Measurements from ENCODE around the gene CEP63.

The CEP63 gene

DNA sequence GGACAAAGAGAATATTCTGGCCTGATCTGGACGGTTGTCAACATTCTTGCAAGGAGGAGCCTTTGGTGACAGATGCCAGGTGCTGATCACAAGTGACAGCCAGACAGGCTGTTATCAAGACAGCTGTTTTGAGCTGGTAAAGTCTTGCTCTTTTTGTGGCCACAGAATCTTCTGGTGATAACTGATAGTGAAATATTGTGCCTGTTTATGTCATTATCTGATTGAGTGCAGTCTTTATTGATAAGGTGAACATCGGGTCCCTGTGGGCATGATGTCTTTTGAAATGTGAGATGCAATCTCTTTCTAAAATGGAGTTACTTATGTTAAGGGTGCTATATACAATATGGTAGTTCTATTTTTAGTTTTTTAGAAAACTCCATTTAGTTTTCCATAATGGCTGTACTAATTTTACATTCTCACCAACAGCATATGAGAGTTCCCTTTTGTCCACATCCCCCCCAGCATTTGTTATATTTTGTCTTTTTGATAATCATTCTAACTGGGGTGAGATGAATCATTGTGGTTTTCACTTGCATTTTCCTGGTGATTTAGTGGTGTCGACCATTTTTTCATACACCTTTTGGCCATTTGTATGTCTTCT is 10.7 kb downstream of the CEP63 start:
- TF ChIP-seq, protein P1, sequence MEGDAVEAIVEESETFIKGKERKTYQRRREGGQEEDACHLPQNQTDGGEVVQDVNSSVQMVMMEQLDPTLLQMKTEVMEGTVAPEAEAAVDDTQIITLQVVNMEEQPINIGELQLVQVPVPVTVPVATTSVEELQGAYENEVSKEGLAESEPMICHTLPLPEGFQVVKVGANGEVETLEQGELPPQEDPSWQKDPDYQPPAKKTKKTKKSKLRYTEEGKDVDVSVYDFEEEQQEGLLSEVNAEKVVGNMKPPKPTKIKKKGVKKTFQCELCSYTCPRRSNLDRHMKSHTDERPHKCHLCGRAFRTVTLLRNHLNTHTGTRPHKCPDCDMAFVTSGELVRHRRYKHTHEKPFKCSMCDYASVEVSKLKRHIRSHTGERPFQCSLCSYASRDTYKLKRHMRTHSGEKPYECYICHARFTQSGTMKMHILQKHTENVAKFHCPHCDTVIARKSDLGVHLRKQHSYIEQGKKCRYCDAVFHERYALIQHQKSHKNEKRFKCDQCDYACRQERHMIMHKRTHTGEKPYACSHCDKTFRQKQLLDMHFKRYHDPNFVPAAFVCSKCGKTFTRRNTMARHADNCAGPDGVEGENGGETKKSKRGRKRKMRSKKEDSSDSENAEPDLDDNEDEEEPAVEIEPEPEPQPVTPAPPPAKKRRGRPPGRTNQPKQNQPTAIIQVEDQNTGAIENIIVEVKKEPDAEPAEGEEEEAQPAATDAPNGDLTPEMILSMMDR (IDR thresholded peaks at IDR 0.05; ENCODE audit: low read length, missing control alignments), result no peak
- no peak overlapping the region for H3K4me3 ChIP-seq (replicated peaks; ENCODE audit: low read depth, low read length)
- DNase-seq (ENCODE audit: low read depth), result no peak

DNA sequence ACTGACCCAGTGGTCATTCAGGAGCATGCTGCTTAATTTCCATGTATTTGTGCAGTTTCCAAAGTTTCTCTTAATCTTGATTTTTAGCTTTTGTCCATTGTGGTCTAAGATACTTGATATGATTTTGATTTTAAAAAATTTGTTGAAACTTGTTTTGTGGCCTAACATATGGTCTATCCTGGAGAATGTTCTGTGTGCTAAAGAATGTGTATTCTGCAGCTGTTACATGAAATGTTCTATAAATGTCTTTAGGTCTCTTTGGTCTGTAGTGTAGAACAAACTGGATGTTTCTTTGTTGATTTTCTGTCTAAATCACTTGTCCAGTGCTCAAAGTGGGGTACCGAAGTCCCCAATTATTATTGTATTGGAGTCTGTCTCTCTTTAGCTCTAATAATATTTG is 17.4 kb downstream of the CEP63 start:
- TF ChIP-seq, protein P1 (IDR thresholded peaks at IDR 0.05; ENCODE audit: low read length, missing control alignments), result no peak
- DNase-seq (ENCODE audit: low read depth), result no peak
- H3K4me3 ChIP-seq (replicated peaks; ENCODE audit: low read depth, low read length), result no peak overlapping the region

DNA sequence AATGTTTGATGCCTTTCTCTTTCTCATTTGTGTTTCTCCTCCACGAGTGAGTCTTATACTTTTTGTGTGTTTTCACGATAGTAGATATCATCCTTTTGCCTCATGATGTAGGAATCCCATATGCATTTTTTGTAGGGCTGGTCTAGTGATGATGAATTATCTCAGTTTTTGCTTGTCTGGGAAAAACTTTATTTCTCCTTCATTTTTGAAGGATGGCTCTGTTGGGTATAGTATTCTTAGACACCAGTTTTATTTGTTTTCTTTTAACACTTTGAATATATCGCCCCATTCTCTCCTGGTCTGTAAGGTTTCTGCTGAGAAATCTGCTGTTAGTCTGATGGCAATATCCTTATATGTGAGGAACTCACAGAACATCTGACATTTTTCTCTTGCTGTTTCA is 18.3 kb downstream of the CEP63 start:
- no peak for DNase-seq (ENCODE audit: low read depth)
- TF ChIP-seq, protein P1 (IDR thresholded peaks at IDR 0.05; ENCODE audit: low read length, missing control alignments), result no peak
- H3K4me3 ChIP-seq (replicated peaks; ENCODE audit: low read depth, low read length), result no peak overlapping the region

DNA sequence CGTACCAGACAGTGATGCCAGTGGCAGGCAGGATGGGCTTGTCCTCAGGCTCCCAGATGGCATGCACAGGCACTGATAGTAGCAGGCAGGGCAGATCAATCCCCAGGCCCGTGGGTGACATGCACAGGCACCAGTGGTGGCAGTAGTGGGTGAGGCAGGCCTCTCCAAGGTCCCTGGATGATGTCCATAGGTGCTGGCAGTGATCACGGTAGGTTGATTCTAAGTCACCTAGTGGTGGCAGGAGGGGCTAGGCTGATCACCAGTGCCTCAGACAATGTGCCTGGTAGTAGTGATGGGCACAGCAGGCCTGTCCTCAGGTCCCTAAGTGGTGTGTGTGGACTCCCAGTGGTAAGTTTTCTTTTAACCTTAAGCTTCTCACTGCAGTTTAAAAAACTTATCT is 19.6 kb downstream of the CEP63 start:
- TF ChIP-seq, protein P1 (IDR thresholded peaks at IDR 0.05; ENCODE audit: low read length, missing control alignments), result no peak
- DNase-seq (ENCODE audit: low read depth), result no peak

DNA sequence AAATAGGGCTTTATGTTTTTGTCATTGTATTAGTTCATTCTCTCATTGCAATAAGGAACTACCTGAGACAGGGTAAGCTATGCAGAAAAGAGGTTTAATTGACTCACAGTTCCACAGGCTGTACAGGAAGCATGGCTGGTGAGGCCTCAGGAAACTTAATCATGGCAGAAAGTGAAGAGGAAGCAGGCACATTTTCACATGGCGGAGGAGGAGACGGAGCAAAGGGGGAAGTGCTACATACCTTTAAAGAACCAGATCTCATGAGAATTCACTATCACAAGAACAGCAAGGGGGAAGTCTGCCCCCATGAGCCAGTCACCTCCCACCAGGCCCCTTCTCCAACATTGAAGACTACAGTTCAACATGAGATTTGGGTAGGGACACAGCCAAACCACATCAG is 25.6 kb downstream of the CEP63 start:
- no peak for DNase-seq (ENCODE audit: low read depth)
- TF ChIP-seq, protein P1 (IDR thresholded peaks at IDR 0.05; ENCODE audit: low read length, missing control alignments), result no peak
- no peak overlapping the region for H3K4me3 ChIP-seq (replicated peaks; ENCODE audit: low read depth, low read length)

More for the DNA sequence above, 19.6 kb downstream of the CEP63 start:
- no peak overlapping the region for H3K4me3 ChIP-seq (replicated peaks; ENCODE audit: low read depth, low read length)

DNA sequence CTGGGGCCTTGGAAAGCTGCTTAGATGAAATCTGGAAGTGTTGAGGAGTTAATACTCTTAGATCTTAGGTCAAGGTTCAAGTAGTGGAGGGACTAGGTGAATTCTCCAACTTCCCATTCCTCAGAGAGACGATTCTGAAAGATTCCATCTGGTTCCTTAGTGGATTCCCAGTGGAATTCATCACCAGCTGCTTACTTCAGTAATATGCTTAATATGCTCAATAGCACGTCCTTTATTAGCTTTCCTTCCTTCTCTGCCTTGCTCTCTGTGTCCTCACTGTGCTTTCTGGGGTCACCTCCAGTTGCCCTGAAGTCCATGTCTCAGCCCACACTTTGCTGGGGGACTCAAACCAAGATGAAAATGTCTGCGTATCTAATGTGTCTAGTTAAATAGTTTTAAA is 31.0 kb downstream of the CEP63 start:
- peak; percentile 23 for DNase-seq (ENCODE audit: low read depth)
- H3K4me3 ChIP-seq (replicated peaks; ENCODE audit: low read depth, low read length), result no peak overlapping the region
- TF ChIP-seq, protein P1 (IDR thresholded peaks at IDR 0.05; ENCODE audit: low read length, missing control alignments), result no peak

DNA sequence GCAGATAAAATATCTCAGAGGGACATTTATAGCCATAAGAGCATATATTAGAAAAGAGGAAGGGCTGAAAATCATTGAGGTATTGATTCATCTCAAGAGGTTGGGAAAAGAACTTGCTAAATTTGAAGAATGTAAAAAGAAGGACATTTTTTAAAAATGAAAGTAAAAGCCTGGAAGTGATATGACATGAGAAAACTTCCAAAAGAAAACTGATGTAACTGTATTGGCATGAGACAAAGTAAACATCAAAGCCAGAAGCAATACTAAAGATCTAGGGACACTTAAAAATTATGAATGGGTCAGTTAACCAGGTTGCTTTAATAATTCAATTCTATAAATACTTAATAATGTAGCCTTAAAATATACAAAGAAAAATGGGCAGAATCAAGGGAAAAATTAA is 31.9 kb downstream of the CEP63 start:
- DNase-seq (ENCODE audit: low read depth), result peak; percentile 31

More for the DNA sequence above, 31.9 kb downstream of the CEP63 start:
- TF ChIP-seq, protein P1 (IDR thresholded peaks at IDR 0.05; ENCODE audit: low read length, missing control alignments), result no peak
- H3K4me3 ChIP-seq (replicated peaks; ENCODE audit: low read depth, low read length), result peak overlapping the region; percentile 30
